Measurements from ENCODE around the gene KIAA1671. TPM values are rescaled to one million over a fixed set of nuclear protein-coding genes. Genes with fewer than 3 reads are reported as not detected.

Gene KIAA1671
- total RNA-seq, 1 donor from 2014 or later: 40.7 TPM

GRCh38 chr22:24937114-24937513, 15.4 kb upstream of the KIAA1671 start:
- H3K27me3 ChIP-seq (ENCODE audit: low read depth): no peaks in the 10 kb centered on the region
- no peak overlapping the region for H3K27ac ChIP-seq
- H3K4me3 ChIP-seq: no peak overlapping the region
- no peaks in the 10 kb centered on the region for H3K36me3 ChIP-seq
- no peak for DNase-seq
- intact Hi-C loops (cut with DNase I): no loop called here
- H3K9me3 ChIP-seq: no peaks in the 10 kb centered on the region
- no peaks in the 10 kb centered on the region for H3K4me1 ChIP-seq
- ATAC-seq: no peak
- TF ChIP-seq CTCF (IDR thresholded peaks at IDR 0.05): no peak

GRCh38 chr22:24938741-24939341, 13.7 kb upstream of the KIAA1671 start:
- Histone ChIP-seq H3K4me3 (no peak overlapping the region), H3K27me3 (ENCODE audit: low read depth) (no peaks in the 10 kb centered on the region), H3K36me3 (no peaks in the 10 kb centered on the region), H3K27ac (no peak overlapping the region), H3K4me1 (no peaks in the 10 kb centered on the region), H3K9me3 (no peaks in the 10 kb centered on the region)
- TF ChIP-seq CTCF (IDR thresholded peaks at IDR 0.05): peak; percentile 76
- ATAC-seq (peak; percentile 61 to 63), DNase-seq (no peak)
- intact Hi-C loops (cut with DNase I): no loop called here

GRCh38 chr22:24942301-24942700, 10.2 kb upstream of the KIAA1671 start:
- intact Hi-C loops (cut with DNase I): no loop called here
- DNase-seq: no peak
- ATAC-seq: no peak
- H3K36me3 ChIP-seq: no peaks in the 10 kb centered on the region
- no peaks in the 10 kb centered on the region for H3K4me1 ChIP-seq
- H3K27me3 ChIP-seq (ENCODE audit: low read depth): no peaks in the 10 kb centered on the region
- H3K9me3 ChIP-seq: no peaks in the 10 kb centered on the region
- H3K4me3 ChIP-seq: no peak overlapping the region
- no peak overlapping the region for H3K27ac ChIP-seq
- TF ChIP-seq CTCF (IDR thresholded peaks at IDR 0.05): no peak

GRCh38 chr22:24944217-24944937, 8.1 kb upstream of the KIAA1671 start:
- DNase-seq (no peak), ATAC-seq (no peak)
- Histone ChIP-seq H3K36me3 (no peaks in the 10 kb centered on the region), H3K9me3 (no peaks in the 10 kb centered on the region), H3K4me1 (no peaks in the 10 kb centered on the region), H3K27ac (no peak overlapping the region), H3K4me3 (no peak overlapping the region), H3K27me3 (ENCODE audit: low read depth) (no peaks in the 10 kb centered on the region)
- no peak for TF ChIP-seq CTCF (IDR thresholded peaks at IDR 0.05)
- intact Hi-C loops (cut with DNase I): no loop called here

GRCh38 chr22:24945430-24945829, 7.1 kb upstream of the KIAA1671 start:
- H3K9me3 ChIP-seq: no peaks in the 10 kb centered on the region
- H3K4me1 ChIP-seq: no peaks in the 10 kb centered on the region
- intact Hi-C loops (cut with DNase I): no loop called here
- TF ChIP-seq CTCF (IDR thresholded peaks at IDR 0.05): no peak
- no peak overlapping the region for H3K27ac ChIP-seq
- DNase-seq (no peak), ATAC-seq (peak in 1 of 2 donors; percentile 9)
- H3K4me3 ChIP-seq: no peak overlapping the region
- no peaks in the 10 kb centered on the region for H3K36me3 ChIP-seq
- no peaks in the 10 kb centered on the region for H3K27me3 ChIP-seq (ENCODE audit: low read depth)

Data from lower lobe of right lung (tissue), 2 donors.